Neural cell (in vitro differentiated cells): ENCODE results near the gene PTPN21. TPM values are rescaled to one million over a fixed set of nuclear protein-coding genes. Genes with fewer than 3 reads are reported as not detected.

ENCODE experiments used
- H2AFZ ChIP-seq: fragments of 200-600, 300-800 bp; sonication (generic), shearing (Covaris generic); 2 replicates; pipeline ENCODE4 v1.6.0; 2014; ENCODE audit warnings: low read depth, mild to moderate bottlenecking, antibody characterized with exemption, low read length, moderate library complexity
- H3F3A ChIP-seq: fragments of 200-600 bp; shearing (Covaris generic); 2 replicates; pipeline ENCODE4 v1.6.1; 2016; ENCODE audit warnings: mild to moderate bottlenecking, moderate library complexity, mixed read lengths, antibody characterized with exemption, low read length; ENCODE audit not compliant: insufficient read depth, poor library complexity, severe bottlenecking
- H3K27ac ChIP-seq: fragments of 200-600, 300-800 bp; sonication (generic), shearing (Covaris generic); 2 replicates; pipeline ENCODE4 v1.5.1; 2014; ENCODE audit warnings: mild to moderate bottlenecking, low read length, moderate library complexity
- H3K27me3 ChIP-seq: fragments of 300-800, 200-600 bp; sonication (generic), shearing (Covaris generic); 2 replicates; pipeline ENCODE4 v1.6.0; 2014; ENCODE audit warnings: mild to moderate bottlenecking, low read depth, low read length, moderate library complexity; ENCODE audit not compliant: insufficient read depth
- H3K36me3 ChIP-seq: fragments of 300-800, 200-600 bp; sonication (generic), shearing (Covaris generic); 2 replicates; pipeline ENCODE4 v1.5.1; 2014; ENCODE audit warnings: mild to moderate bottlenecking, antibody characterized with exemption, low read length, moderate library complexity; ENCODE audit not compliant: insufficient read depth
- H3K4me2 ChIP-seq: fragments of 300-800, 200-600 bp; sonication (generic), shearing (Covaris generic); 2 replicates; pipeline ENCODE4 v1.6.0; 2014; ENCODE audit warnings: mild to moderate bottlenecking, low read length
- H3K4me3 ChIP-seq: fragments of 300-800, 200-600 bp; sonication (generic), shearing (Covaris generic); 2 replicates; pipeline ENCODE4 v1.5.1; 2014; ENCODE audit warnings: mild to moderate bottlenecking, low read length, moderate library complexity
- H3K79me2 ChIP-seq: fragments of 200-600 bp; shearing (Covaris generic); replicated peaks from 2 replicates; pipeline ENCODE4 v1.6.0; 2014; ENCODE audit warnings: mild to moderate bottlenecking, low read length, moderate library complexity; ENCODE audit not compliant: insufficient read depth
- H3K9ac ChIP-seq: fragments of 300-800, 200-600 bp; sonication (generic), shearing (Covaris generic); 2 replicates; pipeline ENCODE4 v1.6.1; 2016; ENCODE audit warnings: mild to moderate bottlenecking, low read length, mixed read lengths
- H3K9me2 ChIP-seq: fragments of 200-600 bp; shearing (Covaris generic); 2 replicates; pipeline ENCODE4 v1.6.1; 2016; ENCODE audit warnings: mild to moderate bottlenecking, low read length, mixed read lengths; ENCODE audit not compliant: insufficient read depth
- H3K9me3 ChIP-seq: fragments of 200-600, 300-800 bp; sonication (generic), shearing (Covaris generic); 2 replicates; pipeline ENCODE4 v1.6.1; 2016; ENCODE audit warnings: mild to moderate bottlenecking, mixed run types, low read length, moderate library complexity, mixed read lengths
- H4K20me1 ChIP-seq: fragments of 200-600 bp; shearing (Covaris generic); 2 replicates; pipeline ENCODE4 v1.6.1; 2016; ENCODE audit warnings: mild to moderate bottlenecking, mixed run types; ENCODE audit not compliant: insufficient read depth
- EP300 ChIP-seq: fragments of 450-650 bp; conservative IDR thresholded peaks from 2 replicates; pipeline ENCODE4 v1.6.1; 2014; ENCODE audit warnings: antibody characterized with exemption, mild to moderate bottlenecking, moderate library complexity; ENCODE audit not compliant: poor library complexity, severe bottlenecking
- EZH2 ChIP-seq: fragments of 200-600, 300-800 bp; shearing (Covaris generic), sonication (generic); IDR thresholded peaks from 2 replicates; pipeline ENCODE4 v1.6.1; 2014; ENCODE audit warnings: antibody characterized with exemption, low read length, borderline replicate concordance, mild to moderate bottlenecking; ENCODE audit not compliant: insufficient read depth, poor library complexity, severe bottlenecking
- MXI1 ChIP-seq: fragments of 450-650 bp; conservative IDR thresholded peaks from 2 replicates; pipeline ENCODE4 v1.6.1; 2014; ENCODE audit warnings: antibody characterized with exemption, mild to moderate bottlenecking; ENCODE audit not compliant: poor library complexity, severe bottlenecking
- POLR2AphosphoS5 ChIP-seq: IDR thresholded peaks from 2 replicates; pipeline ENCODE4 v1.6.1; 2012
- RAD21 ChIP-seq: fragments of 450-650 bp; conservative IDR thresholded peaks from 2 replicates; pipeline ENCODE4 v1.6.1; 2014; ENCODE audit warnings: antibody characterized with exemption, mild to moderate bottlenecking, moderate library complexity
- SMC3 ChIP-seq: fragments of 450-650 bp; conservative IDR thresholded peaks from 2 replicates; pipeline ENCODE4 v1.6.1; 2014; ENCODE audit warnings: antibody characterized with exemption, mild to moderate bottlenecking, moderate library complexity; ENCODE audit not compliant: poor library complexity
- TAF1 ChIP-seq: IDR thresholded peaks from 2 replicates; pipeline ENCODE4 v1.6.1; 2012; ENCODE audit warnings: low read depth
- polyA plus RNA-seq: library from polyadenylated mRNA; depleted of rRNA; stranded (reverse); fragments of >200 nt; gene quantifications from 2 replicates; pipeline ENCODE4 v1.2.3, GENCODE V29; 2014
- TF ChIP-seq, protein P1 (sequence below): IDR thresholded peaks from 2 replicates; pipeline ENCODE4 v1.6.1; 2012; ENCODE audit warnings: borderline replicate concordance
- TF ChIP-seq, protein P2 (sequence below): fragments of 450-650 bp; IDR thresholded peaks from 2 replicates; pipeline ENCODE4 v1.5.1; 2014; ENCODE audit warnings: antibody characterized with exemption, mild to moderate bottlenecking, moderate library complexity; ENCODE audit not compliant: poor library complexity, severe bottlenecking

Gene PTPN21
- polyA plus RNA-seq, 1 donor from 2014 or later = 4.1 TPM

GRCh38 chr14:88502740-88503139, 52.1 kb downstream of the PTPN21 start:
- H3K36me3 ChIP-seq = peaks cover 8% of the 10 kb centered on the region

DNA sequence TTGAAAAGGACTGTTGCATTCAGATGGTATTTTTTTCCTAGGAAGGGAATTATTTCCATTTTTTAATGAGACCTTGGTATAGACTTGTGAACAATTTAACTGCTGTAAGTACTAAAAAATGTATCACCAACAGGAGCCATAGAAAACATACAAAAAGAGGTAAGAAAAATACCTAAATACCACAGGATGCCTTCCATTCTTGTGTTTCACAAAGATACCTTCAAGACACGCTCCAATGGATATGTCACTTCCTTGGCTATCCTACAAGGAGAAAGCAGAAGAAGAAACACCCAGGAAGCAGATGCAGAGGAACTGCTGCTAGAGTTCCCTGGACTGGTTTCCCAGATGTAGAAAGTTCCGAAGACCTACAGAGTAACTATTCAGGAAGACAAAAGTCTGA, 54.2 kb downstream of the PTPN21 start:
- Histone ChIP-seq H3K36me3 (peaks cover 8% of the 10 kb centered on the region), H3K9me2 (no peaks in the 10 kb centered on the region), H3K9ac (no peak overlapping the region), H2AFZ (no peak overlapping the region), H3K27ac (no peak overlapping the region), H3K4me2 (no peak overlapping the region), H3K4me3 (no peak overlapping the region), H3K9me3 (no peaks in the 10 kb centered on the region), H3K79me2 (no peaks in the 10 kb centered on the region), H4K20me1 (no peaks in the 10 kb centered on the region), H3K27me3 (no peaks in the 10 kb centered on the region), H3F3A (no peaks in the 10 kb centered on the region)
- TF ChIP-seq SMC3 (no peak), TAF1 (no peak), RAD21 (no peak), EZH2 (no peak), EP300 (no peak), MXI1 (no peak), POLR2AphosphoS5 (no peak)
- TF ChIP-seq, protein P1, sequence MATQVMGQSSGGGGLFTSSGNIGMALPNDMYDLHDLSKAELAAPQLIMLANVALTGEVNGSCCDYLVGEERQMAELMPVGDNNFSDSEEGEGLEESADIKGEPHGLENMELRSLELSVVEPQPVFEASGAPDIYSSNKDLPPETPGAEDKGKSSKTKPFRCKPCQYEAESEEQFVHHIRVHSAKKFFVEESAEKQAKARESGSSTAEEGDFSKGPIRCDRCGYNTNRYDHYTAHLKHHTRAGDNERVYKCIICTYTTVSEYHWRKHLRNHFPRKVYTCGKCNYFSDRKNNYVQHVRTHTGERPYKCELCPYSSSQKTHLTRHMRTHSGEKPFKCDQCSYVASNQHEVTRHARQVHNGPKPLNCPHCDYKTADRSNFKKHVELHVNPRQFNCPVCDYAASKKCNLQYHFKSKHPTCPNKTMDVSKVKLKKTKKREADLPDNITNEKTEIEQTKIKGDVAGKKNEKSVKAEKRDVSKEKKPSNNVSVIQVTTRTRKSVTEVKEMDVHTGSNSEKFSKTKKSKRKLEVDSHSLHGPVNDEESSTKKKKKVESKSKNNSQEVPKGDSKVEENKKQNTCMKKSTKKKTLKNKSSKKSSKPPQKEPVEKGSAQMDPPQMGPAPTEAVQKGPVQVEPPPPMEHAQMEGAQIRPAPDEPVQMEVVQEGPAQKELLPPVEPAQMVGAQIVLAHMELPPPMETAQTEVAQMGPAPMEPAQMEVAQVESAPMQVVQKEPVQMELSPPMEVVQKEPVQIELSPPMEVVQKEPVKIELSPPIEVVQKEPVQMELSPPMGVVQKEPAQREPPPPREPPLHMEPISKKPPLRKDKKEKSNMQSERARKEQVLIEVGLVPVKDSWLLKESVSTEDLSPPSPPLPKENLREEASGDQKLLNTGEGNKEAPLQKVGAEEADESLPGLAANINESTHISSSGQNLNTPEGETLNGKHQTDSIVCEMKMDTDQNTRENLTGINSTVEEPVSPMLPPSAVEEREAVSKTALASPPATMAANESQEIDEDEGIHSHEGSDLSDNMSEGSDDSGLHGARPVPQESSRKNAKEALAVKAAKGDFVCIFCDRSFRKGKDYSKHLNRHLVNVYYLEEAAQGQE = no peak
- TF ChIP-seq, protein P2, sequence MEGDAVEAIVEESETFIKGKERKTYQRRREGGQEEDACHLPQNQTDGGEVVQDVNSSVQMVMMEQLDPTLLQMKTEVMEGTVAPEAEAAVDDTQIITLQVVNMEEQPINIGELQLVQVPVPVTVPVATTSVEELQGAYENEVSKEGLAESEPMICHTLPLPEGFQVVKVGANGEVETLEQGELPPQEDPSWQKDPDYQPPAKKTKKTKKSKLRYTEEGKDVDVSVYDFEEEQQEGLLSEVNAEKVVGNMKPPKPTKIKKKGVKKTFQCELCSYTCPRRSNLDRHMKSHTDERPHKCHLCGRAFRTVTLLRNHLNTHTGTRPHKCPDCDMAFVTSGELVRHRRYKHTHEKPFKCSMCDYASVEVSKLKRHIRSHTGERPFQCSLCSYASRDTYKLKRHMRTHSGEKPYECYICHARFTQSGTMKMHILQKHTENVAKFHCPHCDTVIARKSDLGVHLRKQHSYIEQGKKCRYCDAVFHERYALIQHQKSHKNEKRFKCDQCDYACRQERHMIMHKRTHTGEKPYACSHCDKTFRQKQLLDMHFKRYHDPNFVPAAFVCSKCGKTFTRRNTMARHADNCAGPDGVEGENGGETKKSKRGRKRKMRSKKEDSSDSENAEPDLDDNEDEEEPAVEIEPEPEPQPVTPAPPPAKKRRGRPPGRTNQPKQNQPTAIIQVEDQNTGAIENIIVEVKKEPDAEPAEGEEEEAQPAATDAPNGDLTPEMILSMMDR = no peak

More at GRCh38 chr14:88502740-88503139, 52.1 kb downstream of the PTPN21 start:
- H3K27me3 ChIP-seq = no peaks in the 10 kb centered on the region
- H3K9me2 ChIP-seq = no peaks in the 10 kb centered on the region
- H3K79me2 ChIP-seq = no peaks in the 10 kb centered on the region
- TF ChIP-seq MXI1 (no peak), SMC3 (no peak), EZH2 (no peak), RAD21 (no peak), POLR2AphosphoS5 (no peak), TAF1 (no peak)
- H2AFZ ChIP-seq = no peak overlapping the region
- no peak overlapping the region for H3K27ac ChIP-seq
- H3K9ac ChIP-seq = no peak overlapping the region
- H3K4me3 ChIP-seq = no peak overlapping the region
- no peak overlapping the region for H3K4me2 ChIP-seq
- H3F3A ChIP-seq = no peaks in the 10 kb centered on the region
- no peaks in the 10 kb centered on the region for H3K9me3 ChIP-seq
- no peaks in the 10 kb centered on the region for H4K20me1 ChIP-seq
